Adrenal gland (tissue), 5 donors: ENCODE results near the gene SAV1.

Experiments
- CTCF ChIP-seq, 6 experiments: fragments of 450-650 bp in 4 of 6; fragments of 200-600 bp in 2 of 6; sonication (generic) in 1 of 6; IDR thresholded peaks; 1 replicate in 5 of 6; 2 replicates in 1 of 6; pipeline versions ENCODE4 v1.5.1 to v1.8.0; 2016 to 2021; ENCODE audit warnings: antibody characterized with exemption in 6 of 6, mild to moderate bottlenecking in 2 of 6, moderate library complexity in 1 of 6
- POLR2A ChIP-seq, 2 donors: fragments of 450-650 bp; IDR thresholded peaks; one replicate each; pipeline ENCODE4 v1.6.1; 2017; ENCODE audit warnings: antibody characterized with exemption in 2 of 2, mild to moderate bottlenecking in 2 of 2, moderate library complexity in 1 of 2
- donor health status: DM: no; HTN: no; CAD: no.

DNA sequence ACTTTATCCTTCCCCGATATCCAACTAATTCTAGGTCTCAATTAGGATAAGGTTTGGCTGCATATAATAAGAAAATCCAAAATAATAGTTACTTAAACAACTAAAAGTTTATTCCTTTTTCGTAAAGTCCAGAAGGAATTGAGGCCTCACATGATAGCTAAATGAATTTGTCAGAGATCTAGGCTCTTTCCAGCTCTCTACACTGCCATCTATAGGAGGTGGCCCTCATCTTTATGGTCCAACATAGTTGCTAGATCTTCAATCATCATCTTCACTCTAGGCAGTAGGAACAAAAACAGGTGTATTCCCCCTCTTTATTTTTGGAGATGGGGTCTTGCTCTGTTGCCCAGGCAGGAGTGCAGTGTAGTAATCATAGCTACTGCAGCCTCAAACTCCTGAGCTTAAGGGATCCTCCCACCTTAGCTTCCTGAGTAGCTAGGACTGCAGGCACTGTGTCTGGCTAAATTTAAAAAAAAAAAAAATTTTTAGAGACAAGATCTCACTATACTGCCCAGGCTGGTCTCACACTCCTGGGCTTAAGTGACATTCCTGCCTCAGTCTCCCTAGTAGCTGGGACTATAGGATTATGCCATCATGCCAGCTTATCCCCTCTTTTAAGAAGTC, 46.5 kb upstream of the SAV1 start:
- TF ChIP-seq POLR2A (IDR thresholded peaks at IDR 0.05) (no peak), CTCF (IDR thresholded peaks at IDR 0.05) (peak in 5 of 6 experiments; percentile 38 to 58 (median 44))
